Activated CD4-positive, alpha-beta memory T cell treated with anti-CD3 and anti-CD28 coated beads, Interleukin-2, amount 10 ng/mL, durations not matched to agents 7 days and 5 days (primary cell): Measurements from ENCODE around the gene WFIKKN2. TPM values are rescaled to one million over a fixed set of nuclear protein-coding genes. Genes with fewer than 3 reads are reported as not detected.

ENCODE experiments used
- CTCF ChIA-PET: fragments of 350-600 bp; sonication (Branson Sonifier 250); formaldehyde crosslinking; loops from one replicate; lab custom pipeline; 2021; ENCODE audit warnings: antibody characterized with exemption, inconsistent platforms; lab: Charles Lee
- POLR2A ChIA-PET: fragments of 350-600 bp; sonication (Branson Sonifier 250); formaldehyde crosslinking; loops from one replicate; lab custom pipeline; 2021; ENCODE audit warnings: antibody characterized with exemption; lab: Charles Lee
- DNase-seq: peaks from one replicate; pipeline ENCODE4 v3.0.0-alpha.2; 2020
- H3K27ac Mint-ChIP-seq: one replicate; pipeline ENCODE4 v1.8.0; 2021; ENCODE audit warnings: mild to moderate bottlenecking, mixed read lengths
- H3K27me3 Mint-ChIP-seq: one replicate; pipeline ENCODE4 v1.8.0; 2021; ENCODE audit warnings: mixed read lengths
- H3K36me3 Mint-ChIP-seq: one replicate; pipeline ENCODE4 v1.8.0; 2021; ENCODE audit warnings: low read depth, mixed read lengths
- H3K4me1 Mint-ChIP-seq: one replicate; pipeline ENCODE4 v1.8.0; 2021; ENCODE audit warnings: mixed read lengths
- H3K4me3 Mint-ChIP-seq: one replicate; pipeline ENCODE4 v1.8.0; 2021; ENCODE audit warnings: mild to moderate bottlenecking, mixed read lengths
- H3K9me3 Mint-ChIP-seq: one replicate; pipeline ENCODE4 v1.8.0; 2021; ENCODE audit warnings: mixed read lengths
- total RNA-seq, 2 experiments: library from RNA; stranded (reverse); gene quantifications; one replicate each; pipeline ENCODE4 v1.2.3, GENCODE V29; 2021

The WFIKKN2 gene
- total RNA-seq, 2 experiments from 2014 or later, result not detected

DNA sequence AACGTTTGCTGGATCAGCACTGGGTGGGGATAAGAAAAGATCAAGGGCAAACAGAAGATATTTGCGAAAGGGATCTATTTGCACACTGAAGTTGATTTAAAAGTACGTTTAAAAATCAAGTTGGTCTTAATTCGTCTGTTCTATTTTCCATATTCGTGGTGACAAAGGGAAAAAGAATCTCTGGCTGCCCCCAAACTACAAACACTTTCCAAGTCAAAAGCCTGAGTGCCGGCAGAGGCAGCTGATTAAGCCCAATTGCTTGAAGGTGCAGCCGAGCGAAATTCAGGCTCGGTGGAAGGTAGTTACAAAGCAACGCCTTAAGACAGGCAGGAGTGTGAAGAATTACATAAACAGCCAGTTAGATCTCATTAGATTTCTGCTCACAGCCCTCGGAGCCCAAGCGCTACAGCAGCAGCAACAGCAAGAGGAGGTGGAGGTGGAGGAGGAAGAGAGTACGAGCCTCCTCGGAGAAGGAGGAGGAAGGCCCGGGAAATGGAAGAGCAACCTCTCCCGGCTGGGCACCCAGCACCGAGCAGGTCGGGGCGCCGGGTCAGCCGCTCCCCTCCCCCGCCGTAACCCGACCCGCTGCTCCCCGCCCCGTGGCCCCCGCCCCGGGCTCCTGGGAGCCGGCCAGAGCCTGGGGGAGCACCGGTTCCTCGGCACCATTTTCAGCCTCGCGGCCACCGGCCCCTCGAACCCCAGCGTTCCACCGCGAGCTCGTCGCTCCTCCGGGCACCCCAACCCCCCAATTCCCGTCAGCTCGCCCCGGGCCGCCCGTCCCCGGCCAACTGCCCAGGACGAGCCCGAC is 29.9 kb downstream of the WFIKKN2 start:
- POLR2A ChIA-PET, result interaction anchor here (0.9 to 10.8 kb wide), 36 partner anchors 9 to 381 kb away, joined by 3 to 457 read pairs (median 8); partner anchors contain the start of genes LUC7L3, NME1, SPAG9 and WFIKKN2
- H3K4me1 Mint-ChIP-seq, result peaks cover 46% of the 10 kb centered on the region

DNA sequence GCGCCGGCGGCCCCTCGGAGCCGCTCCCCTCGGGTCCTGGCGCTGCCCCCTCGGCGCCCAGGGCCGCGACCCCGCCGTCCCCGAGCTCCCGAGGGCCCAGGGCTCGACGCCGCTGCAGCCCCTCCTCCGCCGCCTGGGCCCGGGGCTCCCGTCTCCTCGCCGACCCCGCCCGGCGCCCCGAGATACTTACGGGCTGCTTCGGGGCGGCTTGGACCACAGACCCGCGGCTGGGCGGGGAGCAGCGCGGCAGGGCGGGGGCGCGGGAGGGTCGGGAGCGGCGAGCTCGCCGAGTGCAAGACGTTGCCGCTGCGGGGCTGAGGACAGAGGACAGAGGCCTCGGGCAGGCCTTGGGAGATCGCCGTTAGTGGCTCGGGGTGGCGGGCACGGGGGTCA is 30.5 kb downstream of the WFIKKN2 start:
- Mint-ChIP-seq H3K9me3 (no peaks in the 10 kb centered on the region), H3K36me3 (peaks cover 47% of the 10 kb centered on the region), H3K27ac (peak overlapping the region; percentile 78), H3K4me3 (peak overlapping the region; percentile 89), H3K27me3 (no peaks in the 10 kb centered on the region), H3K4me1 (peaks cover 47% of the 10 kb centered on the region)
- POLR2A ChIA-PET, result interaction anchor here (0.9 to 10.8 kb wide), 40 partner anchors 9 to 382 kb away, joined by 3 to 457 read pairs (median 8); partner anchors contain the start of genes LUC7L3, NME1, NME2 and SPAG9
- CTCF ChIA-PET, result interaction anchor here (0.5 to 3.8 kb wide), 11 partner anchors 12 to 287 kb away, joined by 3 to 47 read pairs (median 8); partner anchors contain the start of gene NME1
- DNase-seq, result no peak

More for the DNA sequence above, 29.9 kb downstream of the WFIKKN2 start:
- Mint-ChIP-seq H3K9me3 (no peaks in the 10 kb centered on the region), H3K4me3 (peak overlapping the region; percentile 97), H3K27me3 (no peaks in the 10 kb centered on the region), H3K27ac (peak overlapping the region; percentile 94), H3K36me3 (peaks cover 49% of the 10 kb centered on the region)
- DNase-seq, result peak; percentile 61
- CTCF ChIA-PET, result interaction anchor here (0.5 to 3.8 kb wide), 10 partner anchors 11 to 288 kb away, joined by 3 to 47 read pairs (median 11); partner anchors contain the start of gene NME1

DNA sequence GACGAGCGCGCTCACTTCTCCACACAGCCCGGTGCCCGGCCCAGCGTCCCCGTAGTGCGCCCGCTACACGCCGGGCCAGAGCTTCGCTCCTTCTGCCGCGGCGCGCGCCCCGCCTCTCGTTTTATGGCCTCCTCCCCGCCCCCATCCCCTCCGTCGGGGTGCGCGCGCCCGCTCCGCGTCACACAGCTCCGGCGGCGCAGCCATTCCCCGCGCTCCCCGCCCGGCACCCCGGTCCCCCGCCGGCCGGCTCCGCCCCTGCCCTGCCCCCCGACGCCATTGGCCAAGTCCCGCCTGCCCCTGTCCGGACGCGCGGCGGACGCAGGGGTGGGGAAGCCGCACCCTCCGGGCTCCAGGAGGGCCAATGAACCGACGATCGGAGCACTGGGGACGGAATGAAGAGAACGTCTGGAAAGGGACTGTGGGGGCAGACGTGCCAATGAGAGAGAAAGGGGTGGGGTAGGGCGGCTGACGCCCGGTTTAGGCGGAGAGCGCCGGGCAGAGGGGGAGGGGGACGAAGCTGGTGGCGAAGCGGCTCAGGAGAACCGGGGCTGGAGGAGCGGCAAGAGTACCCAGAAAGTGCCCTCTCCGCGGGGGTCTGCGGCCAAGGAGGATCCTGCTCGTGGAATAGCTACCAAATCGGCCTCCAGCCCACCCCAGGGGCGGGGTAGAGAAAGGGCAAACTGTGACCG is 31.0 kb downstream of the WFIKKN2 start, which contains the start of gene TOB1:
Gene TOB1, minus strand, starts transcription at position 94 of the 689 bp plus-strand sequence. CDS start 2,337 bp downstream, outside the sequence.
- ChIA-PET POLR2A (interaction anchor here (0.6 to 10.8 kb wide), 45 partner anchors 9 to 1126 kb away, joined by 3 to 457 read pairs (median 6); partner anchors contain the start of genes LUC7L3, NME1, NME2 and SPAG9), CTCF (interaction anchor here (0.5 to 3.8 kb wide), 13 partner anchors 12 to 287 kb away, joined by 3 to 47 read pairs (median 7); partner anchors contain the start of gene NME1)
- peak; percentile 97 for DNase-seq
- no peaks in the 10 kb centered on the region for H3K9me3 Mint-ChIP-seq
- peak within 1 kb of the TSS; percentile 95 for H3K27ac Mint-ChIP-seq
- peaks cover 44% of the 10 kb centered on the region for H3K36me3 Mint-ChIP-seq
- peak within 1 kb of the TSS; percentile 97 for H3K4me3 Mint-ChIP-seq
- no peaks in the 10 kb centered on the region for H3K27me3 Mint-ChIP-seq
- H3K4me1 Mint-ChIP-seq, result peaks cover 50% of the 10 kb centered on the region

DNA sequence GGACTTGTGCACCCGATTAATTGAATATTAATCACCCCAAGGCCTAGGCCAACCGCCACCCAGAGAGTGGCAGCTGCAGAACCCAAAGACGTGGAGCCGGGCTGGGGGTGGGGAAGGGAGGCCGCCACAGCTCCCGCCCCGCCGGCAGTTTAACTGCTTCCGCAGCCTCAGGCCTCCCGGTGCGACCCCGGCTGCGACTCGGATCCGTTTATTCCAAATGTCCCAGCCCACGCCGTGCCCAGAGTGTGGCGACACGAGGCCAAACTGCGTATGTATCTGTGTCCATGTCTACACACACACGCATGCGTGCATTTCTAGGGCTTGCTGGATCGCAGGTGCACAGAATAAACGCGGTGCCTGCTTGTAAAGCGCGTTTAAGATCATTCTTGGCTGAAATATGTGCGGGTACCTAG is 31.6 kb downstream of the WFIKKN2 start:
- no peaks in the 10 kb centered on the region for H3K9me3 Mint-ChIP-seq
- CTCF ChIA-PET, result interaction anchor here (0.6 to 3.8 kb wide), 14 partner anchors 13 to 286 kb away, joined by 3 to 47 read pairs (median 7); partner anchors contain the start of gene NME1
- peak; percentile 76 for DNase-seq
- POLR2A ChIA-PET, result interaction anchor here (0.9 to 10.8 kb wide), 27 partner anchors 8 to 388 kb away, joined by 3 to 457 read pairs (median 16); partner anchors contain the start of genes LUC7L3, NME1, NME2 and SPAG9
- peaks cover 50% of the 10 kb centered on the region for H3K4me1 Mint-ChIP-seq
- H3K27me3 Mint-ChIP-seq, result no peaks in the 10 kb centered on the region
- peaks cover 38% of the 10 kb centered on the region for H3K36me3 Mint-ChIP-seq
- peak overlapping the region; percentile 95 for H3K27ac Mint-ChIP-seq
- H3K4me3 Mint-ChIP-seq, result peak overlapping the region; percentile 89

DNA sequence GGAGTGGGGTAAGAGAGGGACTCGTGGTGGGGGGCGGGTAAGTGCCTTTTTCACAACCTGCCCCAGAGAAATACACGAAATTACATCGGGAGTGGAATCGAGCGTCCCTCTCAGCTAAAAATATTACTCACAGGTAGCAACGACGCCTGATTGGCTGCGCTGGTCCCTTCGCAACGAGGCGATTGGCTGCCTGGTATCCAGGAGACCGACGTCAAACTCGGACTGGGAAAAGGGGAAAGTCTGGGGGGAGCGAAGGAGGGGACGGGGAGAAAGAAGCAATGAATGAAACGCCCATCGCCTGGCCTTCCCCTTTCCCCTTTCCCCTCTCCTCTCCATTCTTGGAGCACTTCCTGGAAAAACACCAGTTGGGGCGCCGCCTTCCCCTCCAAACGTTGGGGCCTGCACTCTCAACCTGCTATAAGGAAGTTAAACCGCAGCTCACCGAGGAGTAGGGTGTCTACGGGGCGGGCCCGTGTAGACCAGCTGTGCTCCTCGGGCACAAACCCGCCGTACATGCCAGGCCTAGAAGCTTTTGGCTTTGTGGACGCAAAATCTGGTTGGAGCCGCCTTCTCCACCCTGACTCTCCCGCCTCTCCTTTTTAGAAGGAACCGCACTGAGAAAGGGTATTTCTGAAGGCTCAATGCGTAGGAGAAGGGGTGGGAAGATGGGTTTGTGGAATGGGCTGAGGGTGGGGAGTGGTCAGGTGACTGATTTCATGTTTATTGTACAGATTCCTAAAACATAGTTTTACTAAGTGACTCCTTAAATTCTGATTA is 32.2 kb downstream of the WFIKKN2 start:
- Mint-ChIP-seq H3K27me3 (no peaks in the 10 kb centered on the region), H3K4me1 (peaks cover 55% of the 10 kb centered on the region), H3K36me3 (peaks cover 37% of the 10 kb centered on the region), H3K9me3 (no peaks in the 10 kb centered on the region), H3K4me3 (peak overlapping the region; percentile 89), H3K27ac (peak overlapping the region; percentile 95)
- POLR2A ChIA-PET, result interaction anchor here (1.0 to 10.8 kb wide), 23 partner anchors 8 to 388 kb away, joined by 3 to 457 read pairs (median 22); partner anchors contain the start of genes LUC7L3, NME1, NME2 and SPAG9
- DNase-seq, result peak; percentile 90
- CTCF ChIA-PET, result interaction anchor here (0.6 to 3.8 kb wide), 11 partner anchors 13 to 286 kb away, joined by 3 to 47 read pairs (median 8); partner anchors contain the start of gene NME1

DNA sequence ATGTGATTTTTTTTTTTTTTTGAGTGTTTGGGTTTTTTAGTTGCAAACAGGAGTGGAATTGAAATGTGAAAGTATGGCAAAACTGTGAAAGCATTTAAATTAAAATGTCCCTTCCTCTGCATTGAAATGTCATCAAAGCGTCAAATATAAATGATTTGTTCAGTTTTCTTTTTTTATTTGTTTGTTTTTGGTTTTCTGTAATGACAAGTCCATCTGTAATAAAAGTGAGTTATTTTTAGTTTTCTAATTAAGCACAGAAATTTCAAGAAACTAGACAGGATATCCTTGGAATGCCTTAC is 32.7 kb downstream of the WFIKKN2 start:
- peak overlapping the region; percentile 95 for H3K27ac Mint-ChIP-seq
- no peak for DNase-seq
- peaks cover 57% of the 10 kb centered on the region for H3K4me1 Mint-ChIP-seq
- no peaks in the 10 kb centered on the region for H3K9me3 Mint-ChIP-seq
- ChIA-PET CTCF (interaction anchor here (2.6 to 3.8 kb wide), 4 partner anchors 14 to 88 kb away, joined by 15 to 47 read pairs (median 24); no protein-coding TSS in a partner anchor), POLR2A (interaction anchor here (1.3 to 10.8 kb wide), 13 partner anchors 10 to 298 kb away, joined by 5 to 457 read pairs (median 53); partner anchors contain the start of genes LUC7L3, NME1 and NME2)
- H3K4me3 Mint-ChIP-seq, result peak overlapping the region; percentile 89
- H3K27me3 Mint-ChIP-seq, result no peaks in the 10 kb centered on the region
- H3K36me3 Mint-ChIP-seq, result peaks cover 33% of the 10 kb centered on the region

DNA sequence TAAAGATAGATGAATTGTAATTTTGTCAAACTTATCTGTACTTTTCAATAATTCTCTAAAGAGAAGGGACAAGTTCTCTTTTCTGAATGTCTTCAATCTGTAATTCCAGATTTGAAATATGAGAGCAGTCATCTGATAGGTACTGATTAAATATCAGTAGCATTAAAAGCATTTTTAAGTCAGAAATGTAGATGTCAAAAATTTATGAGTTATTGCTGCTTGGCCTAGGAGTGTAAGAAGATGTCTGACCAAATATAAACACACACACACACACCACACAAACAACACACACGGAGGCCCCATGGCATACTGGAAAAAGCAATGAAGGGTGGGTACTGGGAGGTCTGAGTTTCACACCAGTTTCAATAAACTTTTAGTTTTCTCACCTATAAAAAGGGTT is 33.2 kb downstream of the WFIKKN2 start:
- H3K9me3 Mint-ChIP-seq, result no peaks in the 10 kb centered on the region

DNA sequence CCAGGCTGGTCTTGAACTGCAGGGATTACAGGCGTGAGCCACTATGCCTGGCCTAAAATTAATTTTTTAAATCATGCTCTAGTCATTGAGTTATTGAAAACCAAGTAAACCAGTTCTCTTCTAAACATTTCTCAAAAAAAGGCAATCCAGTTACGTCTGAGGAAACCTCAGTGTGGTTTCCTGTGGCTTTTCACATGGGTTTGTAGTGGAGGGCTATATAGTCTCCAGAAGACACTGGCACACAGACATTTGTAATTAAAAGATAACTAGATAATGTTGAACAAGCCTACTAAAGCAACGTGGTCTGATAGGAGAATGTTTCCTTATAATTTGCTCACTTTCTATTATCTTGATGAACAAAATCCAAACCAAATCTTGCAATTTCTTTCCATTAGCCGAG is 36.0 kb downstream of the WFIKKN2 start:
- Mint-ChIP-seq H3K9me3 (no peaks in the 10 kb centered on the region), H3K4me3 (peak overlapping the region; percentile 46), H3K27me3 (peaks cover 8% of the 10 kb centered on the region), H3K4me1 (peaks cover 56% of the 10 kb centered on the region), H3K27ac (peak overlapping the region; percentile 77), H3K36me3 (peaks cover 13% of the 10 kb centered on the region)
- ChIA-PET CTCF (interaction anchor here (1.2 to 1.7 kb wide), 3 partner anchors 19 to 78 kb away, joined by 4 to 6 read pairs (median 5); no protein-coding TSS in a partner anchor), POLR2A (interaction anchor here (0.8 to 3.2 kb wide), 15 partner anchors 8 to 82 kb away, joined by 3 to 19 read pairs (median 5); no protein-coding TSS in a partner anchor)
- peak; percentile 76 for DNase-seq

More for the DNA sequence above, 33.2 kb downstream of the WFIKKN2 start:
- Mint-ChIP-seq H3K27ac (peak overlapping the region; percentile 95), H3K4me1 (peaks cover 57% of the 10 kb centered on the region), H3K4me3 (peak overlapping the region; percentile 89), H3K27me3 (no peaks in the 10 kb centered on the region), H3K36me3 (peaks cover 28% of the 10 kb centered on the region)
- CTCF ChIA-PET, result interaction anchor here (1.0 kb wide), 1 partner anchor 16 kb away, joined by 4 read pairs; no protein-coding TSS in a partner anchor
- POLR2A ChIA-PET, result interaction anchor here (1.4 kb wide), 1 partner anchor 75 kb away, joined by 4 read pairs; no protein-coding TSS in a partner anchor
- DNase-seq, result no peak

DNA sequence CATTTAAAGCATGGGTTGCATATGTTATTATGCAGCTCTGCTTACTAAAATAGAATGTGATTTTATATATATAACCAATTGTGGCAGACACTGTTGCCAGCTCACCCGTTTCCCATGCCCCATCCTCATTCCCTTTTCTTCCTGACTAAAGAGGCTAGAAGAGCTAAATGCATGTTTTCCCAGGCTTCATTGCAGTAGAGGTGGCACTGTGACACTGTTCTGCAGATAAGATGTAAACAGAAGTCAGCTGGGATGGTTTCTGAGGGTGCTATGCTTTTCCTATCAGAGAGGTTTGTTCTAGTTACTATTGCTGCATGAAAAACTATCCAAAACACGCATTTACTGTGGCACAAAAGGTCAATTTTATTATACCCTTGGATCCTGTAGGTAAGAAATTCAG is 36.5 kb downstream of the WFIKKN2 start:
- peak overlapping the region; percentile 46 for H3K4me3 Mint-ChIP-seq
- peaks cover 56% of the 10 kb centered on the region for H3K4me1 Mint-ChIP-seq
- H3K9me3 Mint-ChIP-seq, result no peaks in the 10 kb centered on the region
- H3K27me3 Mint-ChIP-seq, result peaks cover 12% of the 10 kb centered on the region
- no peak for DNase-seq
- CTCF ChIA-PET, result interaction anchor here (0.9 to 1.7 kb wide), 4 partner anchors 19 to 80 kb away, joined by 4 to 6 read pairs (median 5); no protein-coding TSS in a partner anchor
- POLR2A ChIA-PET, result interaction anchor here (0.8 to 3.2 kb wide), 18 partner anchors 9 to 84 kb away, joined by 3 to 19 read pairs (median 4); no protein-coding TSS in a partner anchor
- peaks cover 13% of the 10 kb centered on the region for H3K36me3 Mint-ChIP-seq
- peak overlapping the region; percentile 77 for H3K27ac Mint-ChIP-seq

DNA sequence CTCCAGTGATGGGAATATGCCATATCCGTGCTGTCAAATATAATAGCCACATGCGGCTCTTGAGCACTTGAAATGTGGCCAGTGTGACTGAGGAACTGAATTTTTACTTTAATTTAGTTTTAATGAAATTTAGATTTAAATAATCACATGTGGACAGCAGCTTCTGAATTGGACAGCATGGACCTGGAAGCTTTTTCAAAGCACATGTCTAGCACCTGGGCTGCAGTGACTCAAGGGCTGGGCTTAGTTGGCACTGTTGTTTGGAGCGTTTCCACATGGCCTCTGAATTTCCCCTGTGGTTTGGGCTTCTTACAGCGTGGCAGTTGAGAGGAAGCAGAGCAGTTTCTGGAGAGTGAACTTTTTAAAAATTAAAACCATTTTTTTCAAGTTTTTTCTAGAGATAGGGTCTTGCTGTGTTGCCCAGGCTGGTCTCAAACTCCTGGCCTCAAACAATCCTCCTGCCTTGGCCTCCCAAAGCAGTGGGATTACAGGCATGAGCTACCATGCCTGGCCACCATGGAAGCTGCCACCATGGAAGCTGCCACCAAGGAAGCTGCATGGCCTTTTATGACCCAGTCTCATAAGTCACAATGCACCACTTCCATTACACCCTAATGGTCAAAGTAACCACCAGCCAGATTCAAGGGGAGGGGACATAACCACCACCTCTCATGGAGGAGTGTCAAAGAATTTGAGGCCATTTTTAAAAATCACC is 37.5 kb downstream of the WFIKKN2 start:
- CTCF ChIA-PET, result interaction anchor here (0.7 to 1.9 kb wide), 6 partner anchors 14 to 84 kb away, joined by 3 to 5 read pairs (median 4); no protein-coding TSS in a partner anchor
- Mint-ChIP-seq H3K4me1 (peaks cover 54% of the 10 kb centered on the region), H3K4me3 (no peak overlapping the region), H3K9me3 (no peaks in the 10 kb centered on the region), H3K36me3 (peaks cover 11% of the 10 kb centered on the region), H3K27me3 (peaks cover 12% of the 10 kb centered on the region), H3K27ac (peak overlapping the region; percentile 51)
- POLR2A ChIA-PET, result interaction anchor here (0.9 to 3.2 kb wide), 15 partner anchors 10 to 83 kb away, joined by 3 to 19 read pairs (median 5); no protein-coding TSS in a partner anchor
- DNase-seq, result peak; percentile 63
